Astrocyte (in vitro differentiated cells and primary cell): ENCODE data around the gene ABCB8. TPM values are rescaled to one million over a fixed set of nuclear protein-coding genes. Genes with fewer than 3 reads are reported as not detected.
A peak's percentile ranks its signal among the peaks of the same experiment; 100 is the strongest.

Experiments
- DNase-seq: peaks from one replicate; pipeline ENCODE4 v3.0.0-alpha.2; 2010; ENCODE audit warnings: low read depth
- FAIRE-seq: peaks from 2 replicates; lab custom pipeline; 2011; peaks lifted over from hg19 to GRCh38; lab: Jason Lieb, UNC
- H2AFZ ChIP-seq: 2 replicates; pipeline ENCODE4 v1.6.0; 2012; ENCODE audit warnings: low read depth, low read length, inconsistent platforms
- H3K27ac ChIP-seq: 2 replicates; pipeline ENCODE4 v1.5.1; 2011; ENCODE audit warnings: low read depth, low read length, inconsistent platforms
- H3K27me3 ChIP-seq: 2 replicates; pipeline ENCODE4 v1.6.0; 2011; ENCODE audit warnings: low read length, inconsistent platforms; ENCODE audit not compliant: insufficient read depth
- H3K36me3 ChIP-seq: 2 replicates; pipeline ENCODE4 v1.5.1; 2011; ENCODE audit warnings: low read length, inconsistent platforms; ENCODE audit not compliant: insufficient read depth
- H3K4me1 ChIP-seq: 2 replicates; pipeline ENCODE4 v1.5.1; 2011; ENCODE audit warnings: low read length, inconsistent platforms; ENCODE audit not compliant: insufficient read depth
- H3K4me2 ChIP-seq: 2 replicates; pipeline ENCODE4 v1.6.0; 2012; ENCODE audit warnings: low read length, inconsistent platforms
- H3K4me3 ChIP-seq: 2 replicates; pipeline ENCODE4 v1.5.1; 2011; ENCODE audit warnings: low read depth, mild to moderate bottlenecking, low read length, inconsistent platforms; ENCODE audit not compliant: insufficient read depth
- H3K79me2 ChIP-seq: 2 replicates; pipeline ENCODE4 v1.6.0; 2012; ENCODE audit warnings: mild to moderate bottlenecking, low read length, inconsistent platforms; ENCODE audit not compliant: insufficient read depth
- H3K9ac ChIP-seq: 2 replicates; pipeline ENCODE4 v1.6.0; 2012; ENCODE audit warnings: mild to moderate bottlenecking, low read length, inconsistent platforms
- H3K9me3 ChIP-seq: 2 replicates; pipeline ENCODE4 v1.5.1; 2012; ENCODE audit warnings: low read depth, mild to moderate bottlenecking, low read length, inconsistent platforms; ENCODE audit not compliant: insufficient read depth
- H4K20me1 ChIP-seq: 2 replicates; pipeline ENCODE4 v1.6.0; 2012; ENCODE audit warnings: low read length, inconsistent platforms; ENCODE audit not compliant: insufficient read depth
- H3K27ac Mint-ChIP-seq: one replicate; pipeline ENCODE4 v1.8.0; 2021; ENCODE audit warnings: mild to moderate bottlenecking, mixed read lengths; ENCODE audit not compliant: unreplicated experiment
- H3K27me3 Mint-ChIP-seq: one replicate; pipeline ENCODE4 v1.8.0; 2021; ENCODE audit warnings: low read depth, mixed read lengths; ENCODE audit not compliant: unreplicated experiment
- H3K36me3 Mint-ChIP-seq: one replicate; pipeline ENCODE4 v1.8.0; 2021; ENCODE audit warnings: low read depth, mixed read lengths; ENCODE audit not compliant: unreplicated experiment
- H3K4me1 Mint-ChIP-seq: one replicate; pipeline ENCODE4 v1.8.0; 2021; ENCODE audit warnings: low read depth, mixed read lengths; ENCODE audit not compliant: unreplicated experiment
- H3K4me3 Mint-ChIP-seq: one replicate; pipeline ENCODE4 v1.8.0; 2021; ENCODE audit warnings: mild to moderate bottlenecking, moderate library complexity, mixed read lengths; ENCODE audit not compliant: unreplicated experiment
- H3K9me3 Mint-ChIP-seq: one replicate; pipeline ENCODE4 v1.8.0; 2021; ENCODE audit warnings: mild to moderate bottlenecking, mixed read lengths; ENCODE audit not compliant: unreplicated experiment
- EZH2 ChIP-seq: IDR thresholded peaks from 2 replicates; pipeline ENCODE4 v1.6.1; 2012; ENCODE audit warnings: mild to moderate bottlenecking, low read length, inconsistent platforms; ENCODE audit not compliant: insufficient read depth
- total RNA-seq: library from RNA; stranded (reverse); gene quantifications from 2 replicates; pipeline ENCODE4 v1.2.1, GENCODE V29; 2021
- TF ChIP-seq, protein P1 (sequence below): IDR thresholded peaks from 2 replicates; pipeline ENCODE4 v1.5.1; 2011; ENCODE audit warnings: low read depth, mild to moderate bottlenecking, inconsistent platforms, low read length, moderate library complexity; ENCODE audit not compliant: insufficient read depth

ABCB8 gene
- total RNA-seq, 1 donor from 2014 or later: 53.3 TPM

DNA sequence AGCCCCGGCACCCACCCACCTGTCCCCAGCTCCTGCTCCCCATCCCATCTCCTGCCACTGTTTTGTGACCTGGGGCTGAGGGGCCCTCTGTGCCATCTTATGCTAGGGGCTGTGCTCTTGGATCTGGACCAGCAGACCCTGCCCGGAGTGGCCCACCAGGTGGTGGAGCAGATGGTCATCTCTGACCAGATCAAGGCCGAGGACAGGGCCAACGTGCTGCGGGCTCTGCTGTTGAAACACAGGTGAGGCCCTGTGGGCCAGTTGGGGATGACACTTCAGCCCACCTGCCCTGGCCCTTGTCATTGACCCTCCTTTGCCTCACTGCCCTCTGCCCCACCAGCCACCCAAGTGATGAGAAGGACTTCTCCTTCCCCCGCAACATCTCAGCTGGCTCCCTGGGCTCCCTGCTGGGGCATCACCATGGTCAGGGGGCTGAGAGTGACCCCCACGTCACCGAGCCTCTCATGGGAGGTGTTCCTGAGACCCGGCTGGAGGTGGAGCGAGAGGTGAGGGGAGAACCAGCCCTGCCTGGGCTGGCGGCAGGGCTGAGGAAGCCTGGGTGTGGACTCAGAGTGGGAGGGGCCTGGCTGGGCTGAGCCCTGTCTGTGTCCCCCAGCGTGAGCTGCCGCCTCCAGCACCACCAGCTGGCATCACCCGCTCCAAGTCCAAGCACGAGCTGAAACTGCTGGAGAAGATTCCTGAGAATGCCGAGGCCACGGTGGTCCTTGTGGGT, 41.8 kb downstream of the ABCB8 start:
- Histone ChIP-seq H2AFZ (no peak overlapping the region), H3K27ac (no peak overlapping the region), H3K36me3 (peaks cover 39% of the 10 kb centered on the region), H3K9me3 (no peaks in the 10 kb centered on the region), H3K4me2 (no peak overlapping the region), H3K27me3 (no peaks in the 10 kb centered on the region), H3K4me1 (no peaks in the 10 kb centered on the region), H3K4me3 (no peak overlapping the region), H4K20me1 (peaks cover 45% of the 10 kb centered on the region), H3K9ac (no peak overlapping the region), H3K79me2 (peaks cover 12% of the 10 kb centered on the region)
- Mint-ChIP-seq H3K27ac (peak overlapping the region; percentile 34), H3K4me3 (no peak overlapping the region), H3K27me3 (no peaks in the 10 kb centered on the region), H3K36me3 (peaks cover 14% of the 10 kb centered on the region), H3K4me1 (peaks cover 7% of the 10 kb centered on the region), H3K9me3 (no peaks in the 10 kb centered on the region)
- TF ChIP-seq, protein P1, sequence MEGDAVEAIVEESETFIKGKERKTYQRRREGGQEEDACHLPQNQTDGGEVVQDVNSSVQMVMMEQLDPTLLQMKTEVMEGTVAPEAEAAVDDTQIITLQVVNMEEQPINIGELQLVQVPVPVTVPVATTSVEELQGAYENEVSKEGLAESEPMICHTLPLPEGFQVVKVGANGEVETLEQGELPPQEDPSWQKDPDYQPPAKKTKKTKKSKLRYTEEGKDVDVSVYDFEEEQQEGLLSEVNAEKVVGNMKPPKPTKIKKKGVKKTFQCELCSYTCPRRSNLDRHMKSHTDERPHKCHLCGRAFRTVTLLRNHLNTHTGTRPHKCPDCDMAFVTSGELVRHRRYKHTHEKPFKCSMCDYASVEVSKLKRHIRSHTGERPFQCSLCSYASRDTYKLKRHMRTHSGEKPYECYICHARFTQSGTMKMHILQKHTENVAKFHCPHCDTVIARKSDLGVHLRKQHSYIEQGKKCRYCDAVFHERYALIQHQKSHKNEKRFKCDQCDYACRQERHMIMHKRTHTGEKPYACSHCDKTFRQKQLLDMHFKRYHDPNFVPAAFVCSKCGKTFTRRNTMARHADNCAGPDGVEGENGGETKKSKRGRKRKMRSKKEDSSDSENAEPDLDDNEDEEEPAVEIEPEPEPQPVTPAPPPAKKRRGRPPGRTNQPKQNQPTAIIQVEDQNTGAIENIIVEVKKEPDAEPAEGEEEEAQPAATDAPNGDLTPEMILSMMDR: no peak
- no peak for TF ChIP-seq EZH2
- FAIRE-seq (no peak), DNase-seq (no peak)

DNA sequence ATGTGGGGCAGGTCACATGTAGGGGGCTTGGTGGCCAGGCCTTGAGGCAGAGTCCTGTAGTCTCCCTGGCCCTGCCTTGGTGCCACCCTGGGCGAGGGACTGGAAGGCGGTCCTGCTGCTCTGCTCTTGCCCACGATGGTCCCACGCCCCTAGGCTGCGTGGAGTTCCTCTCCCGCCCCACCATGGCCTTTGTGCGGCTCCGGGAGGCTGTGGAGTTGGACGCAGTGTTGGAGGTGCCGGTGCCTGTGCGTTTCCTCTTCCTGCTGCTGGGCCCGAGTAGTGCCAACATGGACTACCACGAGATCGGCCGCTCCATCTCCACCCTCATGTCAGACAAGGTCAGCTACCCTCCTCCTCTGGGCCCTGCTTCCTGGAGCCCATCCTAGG, 42.3 kb downstream of the ABCB8 start:
- peaks cover 14% of the 10 kb centered on the region for H3K36me3 Mint-ChIP-seq
- Histone ChIP-seq H3K27ac (no peak overlapping the region), H3K27me3 (no peaks in the 10 kb centered on the region), H4K20me1 (peaks cover 45% of the 10 kb centered on the region), H3K4me1 (no peaks in the 10 kb centered on the region), H3K79me2 (peaks cover 7% of the 10 kb centered on the region), H3K9me3 (no peaks in the 10 kb centered on the region), H3K36me3 (peaks cover 38% of the 10 kb centered on the region), H3K9ac (no peak overlapping the region), H3K4me3 (no peak overlapping the region), H2AFZ (no peak overlapping the region), H3K4me2 (no peak overlapping the region)
- H3K27ac Mint-ChIP-seq: no peak overlapping the region
- FAIRE-seq (no peak), DNase-seq (no peak)
- H3K4me1 Mint-ChIP-seq: peaks cover 7% of the 10 kb centered on the region
- TF ChIP-seq, protein P1: no peak
- no peak for TF ChIP-seq EZH2
- H3K27me3 Mint-ChIP-seq: no peaks in the 10 kb centered on the region
- no peak overlapping the region for H3K4me3 Mint-ChIP-seq
- no peaks in the 10 kb centered on the region for H3K9me3 Mint-ChIP-seq
